ENCODE results near the gene UBE2D1.

UBE2D1 gene

GRCh38 chr10:58373442-58373827 lies 38.6 kb downstream of the UBE2D1 start:
- POLR2A ChIA-PET = no interaction called here
- TF ChIP-seq, protein P1, sequence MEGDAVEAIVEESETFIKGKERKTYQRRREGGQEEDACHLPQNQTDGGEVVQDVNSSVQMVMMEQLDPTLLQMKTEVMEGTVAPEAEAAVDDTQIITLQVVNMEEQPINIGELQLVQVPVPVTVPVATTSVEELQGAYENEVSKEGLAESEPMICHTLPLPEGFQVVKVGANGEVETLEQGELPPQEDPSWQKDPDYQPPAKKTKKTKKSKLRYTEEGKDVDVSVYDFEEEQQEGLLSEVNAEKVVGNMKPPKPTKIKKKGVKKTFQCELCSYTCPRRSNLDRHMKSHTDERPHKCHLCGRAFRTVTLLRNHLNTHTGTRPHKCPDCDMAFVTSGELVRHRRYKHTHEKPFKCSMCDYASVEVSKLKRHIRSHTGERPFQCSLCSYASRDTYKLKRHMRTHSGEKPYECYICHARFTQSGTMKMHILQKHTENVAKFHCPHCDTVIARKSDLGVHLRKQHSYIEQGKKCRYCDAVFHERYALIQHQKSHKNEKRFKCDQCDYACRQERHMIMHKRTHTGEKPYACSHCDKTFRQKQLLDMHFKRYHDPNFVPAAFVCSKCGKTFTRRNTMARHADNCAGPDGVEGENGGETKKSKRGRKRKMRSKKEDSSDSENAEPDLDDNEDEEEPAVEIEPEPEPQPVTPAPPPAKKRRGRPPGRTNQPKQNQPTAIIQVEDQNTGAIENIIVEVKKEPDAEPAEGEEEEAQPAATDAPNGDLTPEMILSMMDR (IDR thresholded peaks at IDR 0.05; ENCODE audit: control extremely low read depth, extremely low read depth, low read depth, missing control alignments) = no peak
- DNase-seq (ENCODE audit: extremely low spot score) = no peak
- CTCF ChIA-PET = interaction anchor here (0.8 to 3.3 kb wide), 4 partner anchors 8 to 26 kb away, joined by 3 to 16 read pairs (median 4); no protein-coding TSS in a partner anchor

DNA sequence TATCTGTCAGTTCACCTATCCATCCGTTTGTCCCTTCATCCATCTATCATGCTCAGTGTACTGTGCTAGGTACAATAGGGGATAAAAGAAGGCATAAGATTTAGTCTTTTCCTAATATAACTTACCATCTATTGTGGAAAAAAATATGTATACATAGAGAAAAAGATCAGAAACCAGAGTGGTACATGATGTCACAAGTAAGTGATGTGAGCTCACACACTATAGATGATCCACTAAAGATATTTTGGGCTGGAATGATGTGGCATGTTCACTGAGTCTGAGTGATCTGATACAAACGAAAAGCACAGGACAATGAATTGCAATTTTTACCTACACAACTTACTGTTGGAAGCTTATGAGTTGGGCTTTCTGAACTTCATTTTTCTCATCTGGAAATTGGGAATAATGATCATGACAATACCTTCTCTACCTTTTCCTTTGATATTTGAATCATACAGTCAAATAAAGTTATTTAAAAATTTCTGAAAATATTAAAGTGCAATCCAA lies 47.7 kb downstream of the UBE2D1 start:
- TF ChIP-seq, protein P1 (IDR thresholded peaks at IDR 0.05; ENCODE audit: control extremely low read depth, extremely low read depth, low read depth, missing control alignments) = no peak
- CTCF ChIA-PET = interaction anchor here (0.6 to 8.4 kb wide), 4 partner anchors 8 to 82 kb away, joined by 3 to 60 read pairs (median 12); no protein-coding TSS in a partner anchor
- no peak for DNase-seq (ENCODE audit: extremely low spot score)
- POLR2A ChIA-PET = no interaction called here

- TF ChIP-seq, protein P1 (IDR thresholded peaks at IDR 0.05; ENCODE audit: control extremely low read depth, extremely low read depth, low read depth, missing control alignments) = no peak
- CTCF ChIA-PET = interaction anchor here (0.7 to 8.4 kb wide), 19 partner anchors 10 to 109 kb away, joined by 3 to 60 read pairs (median 5); partner anchors contain the start of gene UBE2D1
- peak; percentile 57 for DNase-seq (ENCODE audit: extremely low spot score)
- POLR2A ChIA-PET = interaction anchor here (1.8 kb wide), 1 partner anchor 49 kb away, joined by 5 read pairs; the partner anchor contains the start of gene UBE2D1
Measured at GRCh38 chr10:58384095-58384494, 49.3 kb downstream of the UBE2D1 start.

GRCh38 chr10:58384544-58384998 lies 49.8 kb downstream of the UBE2D1 start:
- DNase-seq (ENCODE audit: extremely low spot score) = no peak
- TF ChIP-seq, protein P1 (IDR thresholded peaks at IDR 0.05; ENCODE audit: control extremely low read depth, extremely low read depth, low read depth, missing control alignments) = no peak
- ChIA-PET POLR2A (interaction anchor here (1.8 kb wide), 1 partner anchor 49 kb away, joined by 5 read pairs; the partner anchor contains the start of gene UBE2D1), CTCF (interaction anchor here (0.7 to 8.4 kb wide), 22 partner anchors 10 to 208 kb away, joined by 3 to 60 read pairs (median 4); partner anchors contain the start of gene UBE2D1)

GRCh38 chr10:58384999-58385783 lies 50.4 kb downstream of the UBE2D1 start, which contains the start of gene TFAM:
Gene TFAM (plus strand): TSS chr10:58385410. CDS start chr10:58385548, 138 bp downstream.
- ChIA-PET POLR2A (interaction anchor here (1.8 kb wide), 1 partner anchor 50 kb away, joined by 5 read pairs; the partner anchor contains the start of gene UBE2D1), CTCF (interaction anchor here (0.7 to 8.4 kb wide), 26 partner anchors 9 to 208 kb away, joined by 3 to 60 read pairs (median 5); partner anchors contain the start of genes CISD1, IPMK and UBE2D1)
- DNase-seq (ENCODE audit: extremely low spot score) = peak; percentile 94
- TF ChIP-seq, protein P1 (IDR thresholded peaks at IDR 0.05; ENCODE audit: control extremely low read depth, extremely low read depth, low read depth, missing control alignments) = peak; percentile 53

GRCh38 chr10:58385784-58386112 lies 50.9 kb downstream of the UBE2D1 start:
- POLR2A ChIA-PET = no interaction called here

More at GRCh38 chr10:58385784-58386112, 50.9 kb downstream of the UBE2D1 start:
- CTCF ChIA-PET = interaction anchor here (0.7 to 8.4 kb wide), 14 partner anchors 9 to 209 kb away, joined by 3 to 60 read pairs (median 6); partner anchors contain the start of genes CISD1, IPMK and UBE2D1
- peak; percentile 28 for DNase-seq (ENCODE audit: extremely low spot score)
- TF ChIP-seq, protein P1 (IDR thresholded peaks at IDR 0.05; ENCODE audit: control extremely low read depth, extremely low read depth, low read depth, missing control alignments) = no peak
